OCI-LY1 (cell line): ENCODE data around the gene DGKD.

Source experiments
- H2AFZ ChIP-seq: fragments of 200-600 bp; sonication (generic), shearing (Covaris generic); 2 replicates; pipeline ENCODE4 v1.6.0; 2014; ENCODE audit warnings: antibody characterized with exemption, mild to moderate bottlenecking, low read length
- H3F3A ChIP-seq: fragments of 200-600 bp; sonication (generic), shearing (Covaris generic); 2 replicates; pipeline ENCODE4 v1.6.0; 2014; ENCODE audit warnings: mild to moderate bottlenecking, antibody characterized with exemption, low read length, moderate library complexity; ENCODE audit not compliant: insufficient read depth
- H3K27ac ChIP-seq: fragments of 200-600 bp; sonication (generic); 2 replicates; pipeline ENCODE4 v1.5.1; 2014; ENCODE audit warnings: low read length, mixed run types, mild to moderate bottlenecking, low read depth; ENCODE audit not compliant: poor library complexity, severe bottlenecking
- H3K27me3 ChIP-seq: fragments of 200-600 bp; sonication (generic); 2 replicates; pipeline ENCODE4 v1.6.0; 2014; ENCODE audit warnings: antibody characterized with exemption, mild to moderate bottlenecking, low read length, moderate library complexity; ENCODE audit not compliant: insufficient read depth
- H3K36me3 ChIP-seq: fragments of 200-600 bp; sonication (generic); 2 replicates; pipeline ENCODE4 v1.6.1; 2014; ENCODE audit warnings: mild to moderate bottlenecking, antibody characterized with exemption, low read length, moderate library complexity, mixed read lengths; ENCODE audit not compliant: insufficient read depth
- H3K4me1 ChIP-seq: fragments of 200-600 bp; sonication (generic); 2 replicates; pipeline ENCODE4 v1.5.1; 2014; ENCODE audit warnings: mild to moderate bottlenecking, low read length, moderate library complexity; ENCODE audit not compliant: insufficient read depth, severe bottlenecking
- H3K4me2 ChIP-seq: fragments of 200-600 bp; sonication (generic), shearing (Covaris generic); 2 replicates; pipeline ENCODE4 v1.6.1; 2014; ENCODE audit warnings: low read length
- H3K4me3 ChIP-seq: fragments of 200-600 bp; sonication (generic); 2 replicates; pipeline ENCODE4 v1.5.1; 2014; ENCODE audit warnings: low read length, low read depth, mild to moderate bottlenecking, mixed read lengths; ENCODE audit not compliant: poor library complexity, severe bottlenecking
- H3K79me2 ChIP-seq: fragments of 200-600 bp; shearing (Covaris generic); 2 replicates; pipeline ENCODE4 v1.6.1; 2016; ENCODE audit warnings: mixed run types, low read length, mixed read lengths; ENCODE audit not compliant: insufficient read depth
- H3K9ac ChIP-seq: fragments of 200-600 bp; sonication (generic), shearing (Covaris generic); 2 replicates; pipeline ENCODE4 v1.6.1; 2014; ENCODE audit warnings: mild to moderate bottlenecking, low read length, mixed read lengths
- H3K9me2 ChIP-seq: fragments of 200-600 bp; sonication (generic), shearing (Covaris generic); 2 replicates; pipeline ENCODE4 v1.6.1; 2014; ENCODE audit warnings: low read depth, mild to moderate bottlenecking, low read length, mixed read lengths
- H3K9me3 ChIP-seq: fragments of 200-600 bp; shearing (Covaris generic); 2 replicates; pipeline ENCODE4 v1.6.1; 2014; ENCODE audit warnings: low read length, mixed read lengths
- H4K20me1 ChIP-seq: fragments of 200-600 bp; sonication (generic), shearing (Covaris generic); 2 replicates; pipeline ENCODE4 v1.6.0; 2016; ENCODE audit warnings: mild to moderate bottlenecking, low read length; ENCODE audit not compliant: insufficient read depth
- CTCF ChIP-seq: fragments of 200-600 bp; sonication (generic), shearing (Covaris generic); IDR thresholded peaks from 2 replicates; pipeline ENCODE4 v1.5.1; 2017; ENCODE audit warnings: mild to moderate bottlenecking, antibody characterized with exemption, low read length, moderate library complexity, mixed read lengths
- EZH2 ChIP-seq: fragments of 200-600 bp; sonication (generic), shearing (Covaris generic); IDR thresholded peaks from 2 replicates; pipeline ENCODE4 v1.8.0; 2017; ENCODE audit warnings: borderline replicate concordance, mixed run types, mild to moderate bottlenecking, antibody characterized with exemption, low read length, moderate library complexity, mixed read lengths

Gene DGKD

GRCh38 chr2:233456111-233456510 is 101.8 kb downstream of the DGKD start:
- H3K4me3 ChIP-seq = no peak overlapping the region
- no peak overlapping the region for H3K27ac ChIP-seq
- H3F3A ChIP-seq = no peaks in the 10 kb centered on the region
- H3K4me2 ChIP-seq = no peak overlapping the region
- no peak overlapping the region for H2AFZ ChIP-seq
- H3K9me3 ChIP-seq = no peaks in the 10 kb centered on the region
- no peaks in the 10 kb centered on the region for H3K9me2 ChIP-seq
- H3K27me3 ChIP-seq = no peaks in the 10 kb centered on the region
- no peaks in the 10 kb centered on the region for H3K4me1 ChIP-seq
- H3K9ac ChIP-seq = no peak overlapping the region
- H3K79me2 ChIP-seq = no peaks in the 10 kb centered on the region
- TF ChIP-seq CTCF = no peak
- TF ChIP-seq EZH2 = no peak
- peaks cover 4% of the 10 kb centered on the region; the same call in 1 of the 2 replicates for H3K36me3 ChIP-seq
- no peaks in the 10 kb centered on the region for H4K20me1 ChIP-seq

GRCh38 chr2:233456934-233457333 is 102.6 kb downstream of the DGKD start:
- Histone ChIP-seq H3K9me2 (no peaks in the 10 kb centered on the region), H3K4me2 (no peak overlapping the region), H4K20me1 (no peaks in the 10 kb centered on the region), H3K4me3 (no peak overlapping the region), H3K36me3 (peaks cover 4% of the 10 kb centered on the region; the same call in 1 of the 2 replicates), H3K27me3 (no peaks in the 10 kb centered on the region), H3K9ac (no peak overlapping the region), H3K27ac (no peak overlapping the region), H2AFZ (no peak overlapping the region), H3K79me2 (no peaks in the 10 kb centered on the region), H3K4me1 (no peaks in the 10 kb centered on the region), H3F3A (no peaks in the 10 kb centered on the region), H3K9me3 (no peaks in the 10 kb centered on the region)
- TF ChIP-seq EZH2 (no peak), CTCF (no peak)

GRCh38 chr2:233457356-233457755 is 103.1 kb downstream of the DGKD start:
- Histone ChIP-seq H2AFZ (no peak overlapping the region), H3K36me3 (peaks cover 4% of the 10 kb centered on the region; the same call in 1 of the 2 replicates), H3K27me3 (no peaks in the 10 kb centered on the region), H3K9me3 (no peaks in the 10 kb centered on the region), H3K9me2 (no peaks in the 10 kb centered on the region), H3K9ac (no peak overlapping the region), H3K27ac (no peak overlapping the region), H3F3A (no peaks in the 10 kb centered on the region), H3K4me1 (no peaks in the 10 kb centered on the region), H3K79me2 (no peaks in the 10 kb centered on the region), H3K4me2 (no peak overlapping the region), H3K4me3 (no peak overlapping the region), H4K20me1 (no peaks in the 10 kb centered on the region)
- TF ChIP-seq EZH2 = no peak

- Histone ChIP-seq H3K4me3 (no peak overlapping the region), H3F3A (no peaks in the 10 kb centered on the region), H3K9ac (no peak overlapping the region), H3K9me3 (no peaks in the 10 kb centered on the region), H3K79me2 (no peaks in the 10 kb centered on the region), H3K27ac (no peak overlapping the region), H3K27me3 (no peaks in the 10 kb centered on the region), H4K20me1 (no peaks in the 10 kb centered on the region), H2AFZ (no peak overlapping the region), H3K9me2 (no peaks in the 10 kb centered on the region), H3K4me1 (no peaks in the 10 kb centered on the region), H3K36me3 (peaks cover 12% of the 10 kb centered on the region; the same call in 1 of the 2 replicates), H3K4me2 (no peak overlapping the region)
- TF ChIP-seq CTCF (no peak), EZH2 (no peak)
These were observed 103.8 kb downstream of the DGKD start for GRCh38 chr2:233458031-233458610.
